Spleen (tissue), 11 donors: ENCODE data around the gene BANP. TPM values are rescaled to one million over a fixed set of nuclear protein-coding genes. Genes with fewer than 3 reads are reported as not detected.

Source experiments
- DNase-seq: peaks from one replicate; pipeline ENCODE4 v3.0.0-alpha.2; 2020
- H3K27ac ChIP-seq, 8 donors: fragments of 200-600 bp; sonication (generic) in 7 of 8; 1 replicate in 4 of 8; 2 replicates in 4 of 8; pipeline versions ENCODE4 v1.5.0 to v1.8.0; 2016 to 2021; ENCODE audit warnings: inconsistent platforms in 4 of 8, mild to moderate bottlenecking in 4 of 8, moderate library complexity in 1 of 8
- H3K27me3 ChIP-seq, 7 donors: fragments of 200-600 bp; sonication (generic) in 6 of 7; replicated peaks in 1 of 7; 1 replicate in 4 of 7; 2 replicates in 3 of 7; pipeline versions ENCODE4 v1.5.0 to v1.8.0; 2016 to 2021; ENCODE audit warnings: inconsistent platforms in 3 of 7, mild to moderate bottlenecking in 1 of 7
- H3K36me3 ChIP-seq, 6 donors: fragments of 200-600 bp; sonication (generic) in 5 of 6; 1 replicate in 4 of 6; 2 replicates in 2 of 6; pipeline versions ENCODE4 v1.5.0 to v1.8.0; 2016 to 2021; ENCODE audit warnings: inconsistent platforms in 2 of 6
- H3K4me1 ChIP-seq, 6 donors: fragments of 200-600 bp; sonication (generic) in 5 of 6; 1 replicate in 3 of 6; 2 replicates in 3 of 6; pipeline versions ENCODE4 v1.5.0 to v1.8.0; 2016 to 2021; ENCODE audit warnings: inconsistent platforms in 3 of 6
- H3K4me3 ChIP-seq, 8 donors: fragments of 200-600 bp; sonication (generic) in 7 of 8; 1 replicate in 4 of 8; 2 replicates in 4 of 8; pipeline versions ENCODE4 v1.5.0 to v1.8.0; 2016 to 2021; ENCODE audit warnings: inconsistent platforms in 4 of 8, mild to moderate bottlenecking in 4 of 8, moderate library complexity in 2 of 8
- H3K9me3 ChIP-seq, 8 donors: fragments of 200-600 bp; sonication (generic) in 7 of 8; 1 replicate in 4 of 8; 2 replicates in 4 of 8; pipeline versions ENCODE4 v1.5.0 to v1.8.0; 2016 to 2021; ENCODE audit warnings: inconsistent platforms in 4 of 8
- CTCF ChIP-seq, 11 experiments: fragments of 200-600 bp in 7 of 11; fragments of 450-650 bp in 4 of 11; sonication (generic) in 4 of 11; IDR thresholded peaks in 8 of 11; conservative IDR thresholded peaks in 3 of 11; 1 replicate in 7 of 11; 2 replicates in 4 of 11; pipeline versions ENCODE4 v1.4.0 to v1.8.0; 2016 to 2021; ENCODE audit warnings: antibody characterized with exemption in 11 of 11, inconsistent platforms in 4 of 11, mild to moderate bottlenecking in 1 of 11
- POLR2A ChIP-seq, 3 donors: fragments of 450-650 bp; IDR thresholded peaks; one replicate each; pipeline ENCODE4 v1.5.1; 2017; ENCODE audit warnings: antibody characterized with exemption in 3 of 3, mild to moderate bottlenecking in 1 of 3
- POLR2AphosphoS5 ChIP-seq, 3 donors: sonication (generic); formaldehyde crosslinking; IDR thresholded peaks; one replicate each; pipeline ENCODE4 v1.5.1; 2017; ENCODE audit warnings: antibody characterized with exemption in 3 of 3
- WGBS, 5 donors: extraction: QIAGEN DNeasy Blood & Tissue Kit in 3 of 5; methylation state at CpG; one replicate each; pipeline versions ENCODE4 v1.1.5 to v1.1.7; 2013 to 2018; 5-methylcytosine and 5-hydroxymethylcytosine counted together
- intact Hi-C: fragments of 100-400 bp; cut with DNase I; formaldehyde crosslinking; loops from one replicate; pipeline ENCODE4 v1.15.0; 2023; ENCODE audit warnings: low total_unique reads
- polyA plus RNA-seq, 3 donors: library from polyadenylated mRNA; stranded (reverse); fragments of 200-250 nt; gene quantifications; one replicate each; pipeline ENCODE4 v1.2.1, GENCODE V29; 2013
- total RNA-seq, 7 donors: library from RNA; depleted of rRNA in 3 of 7; stranded (reverse); fragments of >200 nt in 3 of 7; fragmentation: NEBNext Ultra II Directional in 4 of 7; extraction: Animal tissue kit (Norgen Biotek cat#: 25700) in 4 of 7; gene quantifications; one replicate each; pipeline versions ENCODE4 v1.1.0 to v1.2.1, GENCODE V29; 2016 to 2021
- donor health status: healthy with polysubstance abuse.
- donor health status: DM: no; HTN: no; CAD: no; lungs with moderate emphysema.
- donor health status: DM: no; HTN: no; CAD: no.
- donor health status: Bipolar disorder and iron deficiency.
- donor health status: healthy.
- donor health status: DM: no; HTN: no; CAD: no.
- donor health status: DM: yes; HTN: yes; CAD: no.

The BANP gene
- total and polyA plus RNA-seq, 10 donors: 15.9 to 57.1 (median 42.7) TPM

- Histone ChIP-seq H3K36me3 (peaks cover 0 to 100% (median 25%) of the 10 kb centered on the region in 6 donors), H3K27ac (no peak overlapping the region), H3K9me3 (no peaks in the 10 kb centered on the region), H3K27me3 (no peaks in the 10 kb centered on the region), H3K4me1 (peaks cover 0 to 36% (median 17%) of the 10 kb centered on the region in 6 donors), H3K4me3 (no peak overlapping the region)
- WGBS, 5 donors: 90 to 96% (median 93%) methylated on average over 25 to 29 of the region's 29 CpGs
- intact Hi-C loops: no loop called here
- no peak for TF ChIP-seq POLR2AphosphoS5 (IDR thresholded peaks at IDR 0.05)
- TF ChIP-seq POLR2A (IDR thresholded peaks at IDR 0.05): no peak
- no peak for TF ChIP-seq CTCF (IDR thresholded peaks at IDR 0.05 in 8 of 11, conservative IDR thresholded peaks at IDR 0.05 in 3 of 11)
- peak; percentile 68 for DNase-seq
Observed at GRCh38 chr16:88066680-88067529, 115.7 kb downstream of the BANP start.

GRCh38 chr16:88067530-88068411 lies 116.5 kb downstream of the BANP start:
- H3K27ac ChIP-seq: peak overlapping the region in 2 of 8 donors; percentile 72 to 88
- intact Hi-C loops: no loop called here
- H3K4me3 ChIP-seq: no peak overlapping the region
- no peaks in the 10 kb centered on the region for H3K27me3 ChIP-seq
- 92 to 96% (median 95%) methylated on average over 37 to 40 of the region's 40 CpGs for WGBS, 5 donors
- TF ChIP-seq POLR2A (IDR thresholded peaks at IDR 0.05) (no peak), CTCF (IDR thresholded peaks at IDR 0.05 in 8 of 11, conservative IDR thresholded peaks at IDR 0.05 in 3 of 11) (no peak), POLR2AphosphoS5 (IDR thresholded peaks at IDR 0.05) (no peak)
- H3K9me3 ChIP-seq: no peaks in the 10 kb centered on the region
- peaks cover 0 to 100% (median 34%) of the 10 kb centered on the region in 6 donors for H3K36me3 ChIP-seq
- peak; percentile 66 for DNase-seq
- H3K4me1 ChIP-seq: peaks cover 0 to 36% (median 17%) of the 10 kb centered on the region in 6 donors

GRCh38 chr16:88068476-88069396 lies 117.5 kb downstream of the BANP start:
- Histone ChIP-seq H3K9me3 (no peaks in the 10 kb centered on the region), H3K27ac (peak overlapping the region in 4 of 8 donors; percentile 57 to 88 (median 68)), H3K4me3 (no peak overlapping the region), H3K36me3 (peaks cover 0 to 100% (median 42%) of the 10 kb centered on the region in 6 donors), H3K27me3 (no peaks in the 10 kb centered on the region), H3K4me1 (peaks cover 0 to 36% (median 17%) of the 10 kb centered on the region in 6 donors)
- WGBS, 5 donors: 84 to 91% (median 90%) methylated on average over 26 to 27 of the region's 27 CpGs
- DNase-seq: peak; percentile 78
- TF ChIP-seq POLR2AphosphoS5 (IDR thresholded peaks at IDR 0.05) (no peak), POLR2A (IDR thresholded peaks at IDR 0.05) (no peak), CTCF (IDR thresholded peaks at IDR 0.05 in 8 of 11, conservative IDR thresholded peaks at IDR 0.05 in 3 of 11) (no peak)
- intact Hi-C loops: no loop called here
